ENCODE results near the gene SLC25A41. TPM values are rescaled to one million over a fixed set of nuclear protein-coding genes. Genes with fewer than 3 reads are reported as not detected.

Gene SLC25A41
- total and polyA plus RNA-seq, 2 of the 8 experiments (the other 6 are each of a cell fraction or from before 2014, with no cell fraction given) = 0.50 TPM; not detected in 1

DNA sequence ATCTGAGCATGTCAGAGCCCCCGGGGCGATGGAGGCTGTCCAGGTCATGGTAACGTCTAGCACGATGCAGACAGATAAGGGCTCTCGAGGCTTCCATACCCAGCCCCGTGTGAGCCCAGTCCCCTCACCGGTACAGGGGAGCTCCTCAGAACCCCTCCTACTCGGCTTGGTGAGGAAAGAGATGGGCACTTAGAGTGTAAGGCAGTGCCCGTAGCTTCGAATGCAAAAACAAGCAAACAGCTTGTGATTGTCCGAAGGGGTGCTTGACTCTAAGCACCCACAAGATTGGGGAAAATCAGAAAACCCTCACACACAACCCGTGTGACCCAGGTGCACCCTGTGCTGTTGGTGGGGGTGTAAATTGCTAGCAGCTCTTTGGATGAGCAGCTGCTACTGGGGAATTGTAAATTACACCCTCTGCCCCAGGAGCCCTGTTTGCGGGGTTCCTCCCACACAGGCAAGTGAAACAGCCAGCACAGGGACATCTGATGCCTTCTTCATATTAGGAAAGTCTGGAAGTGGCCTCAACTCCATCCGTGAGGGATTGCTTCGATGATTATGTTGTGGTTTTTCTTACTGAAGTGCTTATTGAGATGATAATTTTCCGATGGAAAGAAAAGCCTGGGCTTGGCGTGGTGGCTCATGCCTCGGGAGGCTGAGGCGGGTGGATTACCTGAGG, 56.9 kb downstream of the SLC25A41 start (continued):
- TF ChIP-seq SAP30 (IDR thresholded peaks at IDR 0.05; ENCODE audit: insufficient read depth, insufficient replicate concordance, low read length) (no peak), TBP (IDR thresholded peaks at IDR 0.05; ENCODE audit: low read depth, low read length) (no peak), TAF1 (IDR thresholded peaks at IDR 0.05; ENCODE audit: low read depth, low read length) (no peak), MAFK (IDR thresholded peaks at IDR 0.05; ENCODE audit: low read depth, low read length) (no peak), CTBP2 (IDR thresholded peaks at IDR 0.05; ENCODE audit: borderline replicate concordance, insufficient read depth, insufficient read length, low read length) (no peak), TAF7 (optimal IDR thresholded peaks at IDR 0.05; ENCODE audit: borderline replicate concordance, low read depth, low read length) (no peak), KDM4A (IDR thresholded peaks at IDR 0.05; ENCODE audit: low read depth, low read length, severe bottlenecking) (no peak)
- TF ChIP-seq, protein P1, sequence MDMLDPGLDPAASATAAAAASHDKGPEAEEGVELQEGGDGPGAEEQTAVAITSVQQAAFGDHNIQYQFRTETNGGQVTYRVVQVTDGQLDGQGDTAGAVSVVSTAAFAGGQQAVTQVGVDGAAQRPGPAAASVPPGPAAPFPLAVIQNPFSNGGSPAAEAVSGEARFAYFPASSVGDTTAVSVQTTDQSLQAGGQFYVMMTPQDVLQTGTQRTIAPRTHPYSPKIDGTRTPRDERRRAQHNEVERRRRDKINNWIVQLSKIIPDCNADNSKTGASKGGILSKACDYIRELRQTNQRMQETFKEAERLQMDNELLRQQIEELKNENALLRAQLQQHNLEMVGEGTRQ (IDR thresholded peaks at IDR 0.05; ENCODE audit: low read length) = no peak

Small RNA genes within 50 kb of the gene (microRNA-seq; reads per million reads assigned to microRNA genes)
- 3.7 to 15.8 reads per million in 2 experiments for gene MIR3940 (ENCODE audit: borderline microRNAs expressed in 2 of 2, borderline number of aligned reads in 2 of 2, borderline replicate concordance in 1 of 2)
- 0 reads per million in 2 experiments for gene MIR6790 (ENCODE audit: borderline microRNAs expressed in 2 of 2, borderline number of aligned reads in 2 of 2, borderline replicate concordance in 1 of 2)
- gene MIR6885 (ENCODE audit: borderline microRNAs expressed in 2 of 2, borderline number of aligned reads in 2 of 2, borderline replicate concordance in 1 of 2) = 0.41 to 0.69 reads per million in 2 experiments

Small RNA genes within 50 kb of the gene (small RNA-seq; reads per million reads assigned to genes)
- gene MIR6790 (ENCODE audit: insufficient read depth) (not detected), gene MIR6885 (ENCODE audit: insufficient read depth) (not detected)

Other genes with a start within 250 kb of the SLC25A41 start
- gene MLLT1, start 153.8 kb downstream of the SLC25A41 start, total RNA-seq (2021; fragmentation: NEBNext Ultra II Directional; extraction: Animal tissue kit (Norgen Biotek cat#: 25700)) = 42.4 and 45.1 TPM in 2 replicates
- gene MLLT1, start 153.8 kb downstream of the SLC25A41 start, polyA plus RNA-seq (2011; rRNA removed) = 18.8 and 27.7 TPM in 2 replicates
- not detected in 2 replicates for gene ACER1, start 100.2 kb downstream of the SLC25A41 start, total RNA-seq (2021; fragmentation: NEBNext Ultra II Directional; extraction: Animal tissue kit (Norgen Biotek cat#: 25700))
- 0.05 TPM in 1 of 2 replicates, not detected in the other for gene ACER1, start 100.2 kb downstream of the SLC25A41 start, polyA plus RNA-seq (2011; rRNA removed)
- gene CLPP, start 72.2 kb downstream of the SLC25A41 start, total RNA-seq (2021; fragmentation: NEBNext Ultra II Directional; extraction: Animal tissue kit (Norgen Biotek cat#: 25700)) = 86.3 and 88.7 TPM in 2 replicates
- 280 and 387 TPM in 2 replicates for gene CLPP, start 72.2 kb downstream of the SLC25A41 start, polyA plus RNA-seq (2011; rRNA removed)
- gene ALKBH7, start 61.0 kb downstream of the SLC25A41 start, total RNA-seq (2021; fragmentation: NEBNext Ultra II Directional; extraction: Animal tissue kit (Norgen Biotek cat#: 25700)) = 66.3 and 75.6 TPM in 2 replicates
- gene ALKBH7, start 61.0 kb downstream of the SLC25A41 start, polyA plus RNA-seq (2011; rRNA removed) = 100 and 145 TPM in 2 replicates
- 1.9 and 2.1 TPM in 2 replicates for gene PSPN, start 57.8 kb downstream of the SLC25A41 start, total RNA-seq (2021; fragmentation: NEBNext Ultra II Directional; extraction: Animal tissue kit (Norgen Biotek cat#: 25700))
- 1.0 and 1.4 TPM in 2 replicates for gene PSPN, start 57.8 kb downstream of the SLC25A41 start, polyA plus RNA-seq (2011; rRNA removed)
- 56.3 and 60.8 TPM in 2 replicates for gene GTF2F1, start 40.6 kb downstream of the SLC25A41 start, total RNA-seq (2021; fragmentation: NEBNext Ultra II Directional; extraction: Animal tissue kit (Norgen Biotek cat#: 25700))
- gene GTF2F1, start 40.6 kb downstream of the SLC25A41 start, polyA plus RNA-seq (2011; rRNA removed) = 29.3 and 38.5 TPM in 2 replicates
- 573 and 582 TPM in 2 replicates for gene KHSRP, start 9.0 kb downstream of the SLC25A41 start, total RNA-seq (2021; fragmentation: NEBNext Ultra II Directional; extraction: Animal tissue kit (Norgen Biotek cat#: 25700))
- gene KHSRP, start 9.0 kb downstream of the SLC25A41 start, polyA plus RNA-seq (2011; rRNA removed) = 143 and 235 TPM in 2 replicates
- 48.1 and 54.0 TPM in 2 replicates for gene SLC25A23, start 26.0 kb upstream of the SLC25A41 start, total RNA-seq (2021; fragmentation: NEBNext Ultra II Directional; extraction: Animal tissue kit (Norgen Biotek cat#: 25700))
- gene SLC25A23, start 26.0 kb upstream of the SLC25A41 start, polyA plus RNA-seq (2011; rRNA removed) = 18.0 and 31.5 TPM in 2 replicates
- 21.1 and 24.6 TPM in 2 replicates for gene CRB3, start 30.5 kb upstream of the SLC25A41 start, total RNA-seq (2021; fragmentation: NEBNext Ultra II Directional; extraction: Animal tissue kit (Norgen Biotek cat#: 25700))
- gene CRB3, start 30.5 kb upstream of the SLC25A41 start, polyA plus RNA-seq (2011; rRNA removed) = 24.6 and 33.7 TPM in 2 replicates
- gene DENND1C, start 48.0 kb upstream of the SLC25A41 start, total RNA-seq (2021; fragmentation: NEBNext Ultra II Directional; extraction: Animal tissue kit (Norgen Biotek cat#: 25700)) = 3.7 and 4.0 TPM in 2 replicates
- gene DENND1C, start 48.0 kb upstream of the SLC25A41 start, polyA plus RNA-seq (2011; rRNA removed) = 3.6 and 3.9 TPM in 2 replicates
- gene TUBB4A, start 68.5 kb upstream of the SLC25A41 start, total RNA-seq (2021; fragmentation: NEBNext Ultra II Directional; extraction: Animal tissue kit (Norgen Biotek cat#: 25700)) = 21.2 and 30.4 TPM in 2 replicates
- 16.8 and 29.9 TPM in 2 replicates for gene TUBB4A, start 68.5 kb upstream of the SLC25A41 start, polyA plus RNA-seq (2011; rRNA removed)
- gene TNFSF9, start 97.3 kb upstream of the SLC25A41 start, total RNA-seq (2021; fragmentation: NEBNext Ultra II Directional; extraction: Animal tissue kit (Norgen Biotek cat#: 25700)) = 1.7 and 1.8 TPM in 2 replicates
- gene TNFSF9, start 97.3 kb upstream of the SLC25A41 start, polyA plus RNA-seq (2011; rRNA removed) = 4.4 TPM in 2 replicates
- gene CD70, start 157.4 kb upstream of the SLC25A41 start, total RNA-seq (2021; fragmentation: NEBNext Ultra II Directional; extraction: Animal tissue kit (Norgen Biotek cat#: 25700)) = 0.84 and 1.3 TPM in 2 replicates
- 12.0 and 13.0 TPM in 2 replicates for gene CD70, start 157.4 kb upstream of the SLC25A41 start, polyA plus RNA-seq (2011; rRNA removed)
- gene TNFSF14, start 236.4 kb upstream of the SLC25A41 start, total RNA-seq (2021; fragmentation: NEBNext Ultra II Directional; extraction: Animal tissue kit (Norgen Biotek cat#: 25700)) = not detected in 2 replicates
- 0.03 TPM in 1 of 2 replicates, not detected in the other for gene TNFSF14, start 236.4 kb upstream of the SLC25A41 start, polyA plus RNA-seq (2011; rRNA removed)

Measured in H1 (cell line).